GM18517 (cell line): ENCODE data around the gene TRIM45.
A peak's percentile ranks its signal among the peaks of the same experiment; 100 is the strongest.
"Not testable (repeated sequence)": the region's sequence is repeated elsewhere in the genome, so short reads cannot be mapped to it uniquely, and the experiment has no call there.

ENCODE experiments used
- ATAC-seq: cut with Tn5 transposase; IDR thresholded peaks from one replicate; pipeline ENCODE4 v1.9.1; 2021; ENCODE audit warnings: mild to moderate bottlenecking, moderate library complexity; ENCODE audit not compliant: unreplicated experiment

TRIM45 gene

DNA sequence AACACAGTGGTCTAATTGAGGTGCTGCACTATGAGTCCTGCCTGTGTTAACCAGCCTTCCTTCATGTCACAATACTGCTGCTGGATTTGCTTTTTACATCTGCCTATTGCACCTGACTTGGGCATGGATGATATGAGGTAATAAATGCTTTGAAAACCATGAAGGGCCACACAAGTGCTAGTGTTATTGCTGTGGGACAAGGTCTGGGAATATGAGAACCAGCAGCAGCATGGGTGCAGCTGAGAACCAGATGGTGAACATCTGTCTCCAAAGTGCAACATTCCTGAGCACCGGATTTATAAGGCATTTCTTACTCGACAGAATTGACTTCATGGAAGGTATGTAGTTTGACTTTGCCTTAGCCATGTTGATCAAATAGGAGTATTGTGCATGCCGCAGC is 16.6 kb downstream of the TRIM45 start:
- ATAC-seq = no peak

- not testable (repeated sequence) for ATAC-seq
Observed at GRCh38 chr1:117101858-117102257, 19.7 kb downstream of the TRIM45 start.

- ATAC-seq = no peak
Observed at GRCh38 chr1:117101334-117101733, 20.2 kb downstream of the TRIM45 start.

GRCh38 chr1:117098287-117098890 is 23.2 kb downstream of the TRIM45 start:
- ATAC-seq = no peak

DNA sequence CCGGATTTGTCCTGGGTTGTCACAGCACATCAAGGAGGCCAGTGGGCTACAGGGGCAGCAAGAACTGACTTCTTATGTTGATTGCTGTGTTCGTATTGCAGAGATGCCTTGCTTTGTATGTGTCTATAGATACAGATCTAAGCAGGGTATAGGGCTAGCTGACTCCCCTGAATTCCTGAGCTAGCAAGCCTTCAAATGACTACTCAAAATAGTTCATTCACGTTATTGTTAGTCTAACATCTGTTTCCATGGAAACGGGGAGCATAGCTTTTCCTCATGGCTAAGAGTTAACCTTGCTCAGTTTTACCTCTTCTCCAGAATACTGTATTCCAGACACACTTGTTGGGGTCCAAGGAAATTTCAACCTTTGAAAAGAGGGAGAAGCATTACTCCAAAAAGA is 24.1 kb downstream of the TRIM45 start:
- no peak for ATAC-seq

GRCh38 chr1:117096951-117097408 is 24.6 kb downstream of the TRIM45 start:
- no peak for ATAC-seq

- ATAC-seq = no peak
Observed at GRCh38 chr1:117094841-117095604, 26.5 kb downstream of the TRIM45 start.

DNA sequence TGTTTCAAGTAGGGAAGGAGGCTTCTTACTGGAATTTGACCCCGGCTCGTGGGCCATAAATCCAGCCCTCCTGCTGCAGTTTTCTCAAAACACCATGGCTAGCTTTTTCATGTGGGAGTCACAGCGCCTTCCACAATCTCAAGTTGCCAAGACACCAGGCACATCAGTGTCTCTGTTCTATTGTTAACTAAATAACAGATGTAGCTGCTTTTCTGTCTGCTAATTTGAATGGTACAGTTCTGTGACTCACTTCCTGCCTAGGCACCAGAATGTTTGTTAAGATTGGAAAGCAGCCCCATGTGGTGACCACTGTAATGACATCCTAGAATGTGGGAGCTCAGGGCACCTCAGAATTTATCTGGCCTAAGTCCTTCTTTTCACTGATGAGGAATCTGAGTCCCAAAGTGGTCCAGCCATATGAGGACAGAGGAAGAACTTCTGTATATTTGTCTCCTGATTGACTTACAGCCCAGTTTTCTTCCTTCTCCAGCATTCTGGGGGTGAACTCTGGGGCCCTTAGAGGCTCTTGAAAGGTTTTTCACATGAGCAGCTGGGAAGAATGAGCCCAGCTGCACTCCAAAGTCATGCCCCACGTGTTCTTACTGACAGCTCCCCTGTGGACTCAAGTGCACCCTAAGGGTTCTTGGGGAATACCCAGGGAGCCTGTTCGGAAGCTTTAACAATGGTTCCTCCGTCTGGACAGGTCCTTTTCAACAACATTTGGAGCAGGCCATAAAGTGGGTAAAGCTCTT is 27.5 kb downstream of the TRIM45 start:
- ATAC-seq = peak; percentile 69

DNA sequence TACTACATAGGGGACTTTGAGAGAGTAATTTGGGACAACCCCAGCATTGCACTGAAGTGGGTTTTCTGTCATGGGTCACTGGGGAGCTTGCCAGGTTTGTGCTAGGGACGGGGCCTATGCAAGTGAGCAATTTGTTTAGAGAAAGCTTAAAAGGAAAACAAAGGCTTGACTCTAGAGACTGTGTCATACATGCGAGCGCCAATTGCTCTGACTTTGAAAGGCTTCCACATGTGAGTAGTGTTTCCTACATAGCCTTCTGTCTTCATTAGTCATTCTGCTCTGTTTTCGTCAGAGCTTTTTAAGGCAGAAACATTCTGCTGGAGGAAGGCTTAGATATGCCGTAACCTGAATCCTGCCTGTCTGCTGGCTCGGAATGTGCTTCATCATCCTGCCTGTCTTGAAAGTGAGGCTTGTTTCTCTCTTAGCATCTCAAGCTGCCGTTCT is 28.4 kb downstream of the TRIM45 start:
- ATAC-seq = no peak

- no peak for ATAC-seq
Observed at GRCh38 chr1:117092594-117092993, 29.0 kb downstream of the TRIM45 start.

DNA sequence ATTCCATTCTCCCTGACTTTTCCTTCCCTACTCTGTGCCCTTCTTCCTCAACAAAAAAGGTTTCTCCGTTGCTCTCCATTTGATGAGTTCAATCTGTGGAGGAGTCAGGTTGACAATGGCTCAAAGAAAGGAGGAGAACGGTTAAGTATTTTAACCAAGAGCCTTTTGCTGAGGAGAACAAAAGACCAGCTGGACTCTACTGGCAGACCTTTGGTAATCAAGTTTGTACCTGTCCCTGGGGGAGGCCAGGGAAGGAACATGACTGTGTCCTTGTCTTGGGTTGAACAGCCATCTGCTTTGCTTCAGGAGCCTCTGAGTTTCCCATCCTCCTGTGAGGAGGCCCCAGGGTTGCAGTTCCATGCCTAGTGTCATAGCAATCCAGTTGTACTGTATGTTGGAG is 31.6 kb downstream of the TRIM45 start:
- ATAC-seq = no peak

DNA sequence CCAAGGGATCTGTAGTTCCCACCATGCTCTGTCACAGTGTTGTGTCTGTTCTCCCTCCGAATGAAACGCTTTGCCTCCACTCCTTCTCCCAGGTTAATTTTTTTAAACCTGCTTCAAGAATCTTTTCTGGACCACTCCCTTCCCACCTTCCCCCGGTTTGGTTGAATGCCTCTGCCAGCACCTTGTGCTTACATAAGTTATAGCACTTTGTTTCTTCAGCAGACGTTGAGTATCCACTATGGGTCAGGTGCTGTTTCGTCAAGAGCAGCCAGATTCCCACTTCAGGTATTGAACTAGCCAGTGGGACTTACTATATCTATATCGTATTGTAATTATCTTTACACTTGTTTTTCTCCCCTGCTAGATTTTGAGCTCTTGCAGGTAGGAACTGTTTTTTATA is 33.9 kb downstream of the TRIM45 start:
- ATAC-seq = no peak

GRCh38 chr1:117084231-117084630 is 37.3 kb downstream of the TRIM45 start:
- ATAC-seq = no peak

GRCh38 chr1:117079737-117080136 is 41.8 kb downstream of the TRIM45 start:
- no peak for ATAC-seq

DNA sequence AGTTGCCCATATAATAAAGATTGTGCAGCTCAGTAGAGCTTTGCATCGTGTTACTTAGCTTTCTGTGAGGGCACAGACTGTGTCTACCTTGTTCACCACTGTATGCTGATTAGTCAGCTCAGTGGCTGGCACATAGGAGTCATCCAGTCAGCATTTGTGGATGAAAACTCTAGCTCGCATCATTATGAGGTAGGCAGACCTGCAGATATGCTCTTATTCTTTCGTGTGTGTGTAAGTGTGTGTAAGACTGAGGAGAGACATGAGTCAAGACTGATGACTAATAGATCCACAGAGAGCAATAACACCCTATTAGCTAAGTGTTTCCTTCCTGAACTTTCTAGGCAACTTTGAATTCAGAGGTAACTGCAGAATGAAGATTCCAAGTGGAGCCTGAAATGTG is 44.3 kb downstream of the TRIM45 start:
- ATAC-seq = no peak

DNA sequence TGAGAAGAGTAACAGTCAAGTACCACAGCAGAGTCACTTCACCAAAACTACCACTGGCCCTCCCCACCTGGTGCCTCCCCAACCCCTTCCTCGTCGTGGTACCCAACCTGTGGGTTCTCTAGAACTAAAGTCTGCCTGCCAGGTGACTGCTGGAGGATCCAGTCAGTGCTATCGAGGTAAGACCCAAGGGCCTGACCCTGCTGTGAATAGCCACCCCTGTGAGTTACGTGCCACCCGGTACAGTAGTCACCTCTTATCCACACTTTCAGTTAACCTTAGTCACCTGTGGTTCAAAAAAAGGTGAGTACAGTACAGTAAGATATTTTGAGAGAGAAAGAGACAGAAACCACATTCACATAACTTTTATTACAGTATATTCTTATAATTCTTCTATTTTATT is 44.9 kb downstream of the TRIM45 start:
- no peak for ATAC-seq

GRCh38 chr1:117070124-117070523 is 51.4 kb downstream of the TRIM45 start:
- no peak for ATAC-seq

- ATAC-seq = no peak
Observed at GRCh38 chr1:117069220-117069844, 52.2 kb downstream of the TRIM45 start.

DNA sequence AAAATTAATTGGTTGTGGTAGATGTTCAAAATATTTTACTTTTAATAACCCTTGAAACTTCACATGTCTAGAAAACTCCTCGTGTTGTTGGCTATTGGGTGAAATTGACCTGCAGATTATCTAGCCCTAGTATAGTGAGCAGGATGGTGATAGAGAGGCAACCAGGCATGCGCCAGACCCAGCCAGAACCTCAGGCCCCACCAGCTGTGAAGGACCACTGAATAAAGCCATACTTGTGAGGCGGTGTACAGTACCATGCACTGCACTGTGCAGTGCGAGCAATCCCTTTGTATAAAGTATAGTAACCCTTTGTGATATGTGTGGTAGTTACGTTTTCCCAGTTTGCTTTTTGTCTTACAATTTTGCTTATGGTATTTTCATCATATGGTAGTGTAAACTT is 53.0 kb downstream of the TRIM45 start:
- ATAC-seq = no peak

DNA sequence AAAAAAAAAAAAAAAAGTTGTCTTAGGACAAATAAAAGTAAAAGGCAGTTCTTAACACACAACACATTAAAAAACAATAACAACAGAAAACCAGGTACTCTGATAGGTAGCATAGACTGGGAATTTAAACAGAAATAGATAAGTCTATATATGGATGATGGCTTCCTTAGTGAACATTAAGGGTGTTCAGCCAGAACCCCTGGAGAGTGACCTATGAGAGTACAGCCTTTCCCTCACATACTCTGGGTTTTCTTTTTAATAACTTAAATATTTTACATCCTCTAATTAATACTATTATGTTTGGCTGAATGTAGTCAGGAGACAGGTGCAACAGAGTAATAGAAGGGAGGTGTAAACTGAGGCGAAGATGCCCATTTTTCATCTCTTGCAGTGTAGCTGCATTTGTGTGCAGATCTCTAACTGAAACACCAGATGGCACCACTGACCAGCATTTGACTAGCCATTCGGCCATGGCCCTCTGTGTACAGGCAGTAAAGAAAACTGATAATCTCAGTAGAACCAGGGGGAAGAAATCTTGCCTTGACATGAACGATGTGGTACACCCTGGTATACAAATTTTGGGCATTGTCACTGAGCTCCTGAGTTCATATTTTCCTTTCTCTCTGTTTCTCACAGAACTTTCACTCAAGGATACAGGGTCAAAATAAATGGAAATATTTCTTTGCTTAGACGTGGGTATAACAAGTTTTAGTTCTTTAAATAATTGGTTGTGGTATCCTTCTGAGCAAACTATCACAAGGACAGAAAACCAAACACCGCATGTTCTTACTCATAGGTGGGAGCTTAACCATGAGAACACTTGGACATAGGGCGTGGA is 53.8 kb downstream of the TRIM45 start:
- no peak for ATAC-seq
